ENCODE results near the gene CHM.

Gene CHM

DNA sequence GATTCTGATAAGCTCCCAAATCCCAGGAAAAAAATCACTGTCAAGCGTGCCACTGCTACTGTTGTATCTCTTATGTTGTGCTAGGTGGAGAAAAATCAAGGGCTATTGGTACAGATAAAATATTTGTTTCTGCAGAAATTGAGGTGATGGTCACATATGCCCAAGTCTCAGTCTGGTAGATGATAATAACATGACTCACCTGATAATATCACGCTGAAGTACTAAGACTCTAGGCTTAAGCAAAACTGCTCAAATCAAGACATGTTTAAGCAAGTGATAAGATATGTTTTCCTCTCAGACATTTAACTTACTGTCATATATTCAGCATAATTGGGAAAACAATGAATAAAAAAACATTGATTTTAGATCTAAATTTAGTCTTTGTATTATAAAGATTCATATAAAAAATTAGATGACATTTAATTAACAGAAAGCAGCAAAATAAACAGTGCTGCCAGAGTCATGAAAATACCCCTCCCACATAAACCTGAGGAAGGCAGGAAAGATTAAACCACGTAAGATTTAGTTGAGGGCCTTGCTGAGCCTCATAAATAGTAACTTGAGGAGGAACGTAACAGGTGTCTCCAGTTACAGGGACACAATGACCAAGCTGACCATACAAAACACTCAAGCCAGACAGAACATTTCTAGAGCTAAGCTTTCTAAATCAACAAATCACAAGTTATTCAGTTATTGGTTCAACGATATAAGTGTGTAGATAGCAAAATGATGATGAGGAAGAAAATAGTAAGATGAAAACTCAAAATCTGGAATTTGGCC is 143.5 kb downstream of the CHM start:
- DNase-seq = no peak

DNA sequence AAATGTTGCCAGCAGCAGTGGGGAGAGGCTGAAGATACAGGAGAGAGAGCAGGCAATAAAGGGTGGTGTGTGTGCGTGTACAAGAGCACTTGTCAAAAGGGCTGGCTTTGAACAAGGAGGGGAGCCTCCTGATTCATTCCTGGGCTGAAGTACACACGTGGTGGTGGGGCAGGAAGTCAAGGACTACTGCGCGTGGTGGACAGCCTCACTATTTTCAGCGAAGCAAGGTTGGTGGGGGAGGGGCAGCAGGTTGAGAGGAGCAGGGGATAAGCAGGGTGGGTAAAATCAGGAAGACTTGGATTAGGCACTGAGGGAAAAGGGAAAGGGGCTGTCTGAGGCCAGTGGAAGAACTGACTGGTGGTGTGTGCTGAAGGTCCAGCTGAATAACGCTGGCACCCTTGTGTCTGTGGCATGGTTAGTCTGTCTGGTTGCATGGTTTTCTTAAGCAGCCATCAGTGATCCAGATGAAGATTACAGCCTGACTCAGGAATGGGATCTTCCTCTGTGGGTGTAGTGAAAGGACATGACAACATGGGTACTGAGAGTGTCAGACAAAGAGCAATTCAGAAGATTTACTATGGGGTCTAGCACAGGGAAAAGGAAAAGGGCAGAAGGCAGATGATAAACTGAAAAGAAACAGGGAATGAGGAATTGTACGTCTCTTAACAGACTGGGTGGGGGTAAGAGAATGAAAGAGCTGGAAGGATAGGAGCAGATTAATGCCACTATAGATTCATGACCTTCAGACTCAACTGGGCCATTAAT is 149.8 kb downstream of the CHM start:
- no peak for DNase-seq

DNA sequence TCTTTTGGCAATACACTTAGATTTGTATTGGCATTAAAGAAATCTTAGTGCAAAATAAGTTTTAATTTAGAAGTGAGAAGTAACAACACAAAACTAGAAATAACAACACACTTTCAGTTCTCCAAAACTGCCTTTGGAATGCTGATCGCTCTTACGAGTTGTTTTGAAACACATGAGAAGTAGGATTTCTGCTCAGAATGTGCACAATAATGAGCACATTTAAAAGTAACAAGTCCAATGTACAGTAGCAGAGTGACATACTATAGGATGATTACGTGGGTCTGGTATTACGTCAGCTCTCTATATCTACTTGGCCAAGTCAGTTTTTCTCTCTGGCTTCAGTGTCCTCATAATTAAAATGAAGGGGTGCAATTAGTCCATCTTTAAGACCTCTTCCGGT is 164.8 kb downstream of the CHM start:
- no peak for DNase-seq

DNA sequence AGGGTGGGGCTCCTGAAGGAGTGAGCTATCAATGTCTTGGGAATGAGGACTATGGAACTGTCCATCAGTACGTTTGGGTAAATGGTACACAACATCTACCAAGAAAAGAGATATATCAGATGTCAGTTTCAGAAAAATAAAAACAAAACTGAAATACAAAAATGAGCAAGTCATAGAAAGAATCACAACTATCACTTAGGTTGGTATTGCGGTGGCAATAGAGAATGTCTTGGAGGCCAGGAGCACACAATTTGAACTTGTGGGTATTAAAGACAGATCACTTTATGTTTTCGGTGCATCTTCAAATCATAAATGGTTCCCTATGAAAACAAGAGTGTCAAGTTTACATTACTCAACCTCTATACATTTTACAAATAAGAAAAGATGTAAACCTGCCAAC is 176.8 kb downstream of the CHM start:
- no peak for DNase-seq

DNA sequence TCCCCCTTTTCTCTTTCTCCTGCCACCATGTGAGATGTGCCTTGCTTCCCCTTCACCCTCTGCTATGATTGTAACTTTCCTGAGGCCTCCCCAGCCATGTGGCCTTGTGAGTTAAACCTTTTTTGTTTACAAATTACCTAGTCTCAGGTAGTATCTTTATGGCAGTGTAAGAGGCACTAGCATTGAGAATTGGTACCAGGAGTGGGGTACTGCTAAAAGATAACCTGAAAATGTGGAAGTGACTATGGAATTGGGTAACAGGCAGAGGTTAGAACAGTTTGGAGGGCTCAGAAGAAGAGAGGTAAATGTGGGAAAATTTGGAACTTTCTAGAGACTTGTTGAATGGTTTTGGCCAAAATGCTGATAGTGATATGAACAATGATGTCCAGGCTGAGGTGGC is 182.0 kb downstream of the CHM start:
- DNase-seq = no peak

DNA sequence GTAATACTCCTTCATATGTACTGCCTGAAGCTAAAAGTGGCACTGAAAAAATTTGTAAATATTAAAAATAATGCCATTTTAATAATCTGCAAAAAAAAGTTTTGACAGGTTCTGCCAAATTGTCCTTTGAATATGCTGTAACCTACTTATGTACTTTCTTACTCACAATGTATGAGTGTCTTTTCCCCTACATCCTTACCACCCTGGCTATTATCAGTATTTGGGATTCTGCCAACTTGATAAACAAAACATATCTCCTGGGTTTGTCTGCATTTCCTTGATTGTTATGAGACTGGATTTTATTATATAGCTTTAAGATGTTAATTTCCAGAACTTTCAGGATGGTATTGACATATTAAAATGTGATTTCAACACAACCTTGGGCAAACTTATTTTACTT is 187.9 kb downstream of the CHM start:
- DNase-seq = no peak

DNA sequence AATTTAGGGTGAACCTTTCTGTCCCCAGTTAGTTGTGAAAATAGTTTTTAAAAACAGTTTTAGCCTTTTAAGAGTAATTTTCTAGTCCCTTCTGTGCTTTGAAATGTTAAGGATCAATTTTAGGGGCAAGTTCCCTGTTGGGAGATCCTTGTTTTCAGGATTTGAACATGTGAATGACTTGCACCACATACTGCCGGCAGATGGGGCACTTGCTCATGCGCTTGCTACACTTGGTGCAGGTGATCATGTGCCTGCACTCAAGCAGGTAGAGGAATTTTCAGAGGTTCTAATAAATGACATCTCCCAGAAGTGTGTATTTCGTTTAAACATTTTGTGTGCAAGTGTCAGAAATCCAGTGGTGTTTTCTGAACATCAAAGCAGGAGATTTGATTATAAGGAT is 195.9 kb downstream of the CHM start:
- no peak for DNase-seq

DNA sequence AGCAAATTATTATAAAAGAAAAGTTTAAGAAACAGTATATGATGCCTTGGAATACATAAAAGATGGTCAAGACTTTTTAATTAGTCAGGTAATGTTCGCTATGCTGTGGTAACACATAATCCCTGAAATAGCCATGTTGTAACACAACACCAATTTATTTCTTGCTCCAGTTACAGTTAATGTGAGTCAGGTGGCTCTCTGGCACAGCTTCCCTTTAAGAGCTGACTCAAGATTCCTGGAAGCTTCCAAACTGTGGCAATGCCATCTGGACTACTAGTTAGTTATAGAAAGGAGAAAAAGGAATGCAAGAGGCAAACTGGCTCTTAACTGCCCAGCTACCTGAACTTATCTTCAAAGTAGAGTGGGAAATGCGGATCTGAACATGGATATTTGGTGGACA is 210.5 kb downstream of the CHM start:
- DNase-seq = no peak

DNA sequence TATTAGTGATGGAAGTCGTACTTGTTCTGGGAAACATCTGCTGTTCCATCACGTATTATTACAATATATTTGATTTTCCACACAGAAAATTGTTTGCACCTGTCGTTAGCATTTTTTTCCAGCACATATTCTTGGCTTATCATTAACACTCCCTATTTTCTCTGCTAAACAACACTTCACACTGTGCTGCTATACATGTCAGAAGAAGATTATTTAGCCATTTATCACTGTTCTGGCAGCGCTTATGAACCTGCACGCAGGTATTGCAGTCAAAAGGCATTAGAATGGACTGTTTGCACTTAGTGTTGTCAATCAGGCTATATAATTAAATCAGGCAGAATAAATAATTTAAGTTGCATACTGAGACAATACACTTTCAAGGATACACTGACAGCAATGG is 218.6 kb downstream of the CHM start:
- no peak for DNase-seq

DNA sequence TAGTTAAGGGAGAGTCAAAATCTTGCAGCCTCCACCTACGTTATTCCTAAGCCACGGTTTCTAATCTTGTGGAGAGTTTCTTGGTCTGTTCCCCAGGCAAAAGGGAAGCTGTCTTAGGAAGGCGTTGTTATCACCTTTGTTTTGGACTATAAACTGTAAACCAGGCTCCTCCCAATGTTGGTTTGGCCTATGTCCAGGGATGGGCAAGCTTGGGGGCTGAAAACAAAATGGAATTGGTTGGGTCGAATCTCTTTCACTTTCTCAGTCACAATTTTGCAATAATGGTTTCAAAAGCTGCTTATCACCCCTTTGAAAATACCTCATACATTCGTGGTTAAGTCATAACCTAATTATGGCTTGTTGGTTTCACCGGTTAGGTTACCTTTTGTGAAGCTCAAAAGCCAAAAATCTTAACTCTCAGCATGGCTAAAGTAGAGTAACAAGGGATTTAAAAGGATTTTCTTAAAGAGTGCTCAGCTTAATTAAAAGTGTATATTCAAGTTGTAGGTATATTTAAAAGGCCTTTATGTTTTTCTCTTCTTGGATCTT is 232.1 kb downstream of the CHM start:
- DNase-seq = no peak

Data from CD4-positive, alpha-beta T cell treated with Interferon alpha-2 for 1 hour (primary cell).